Spleen (tissue), 7 donors: ENCODE measurements around the gene KCNK4.
A peak's percentile ranks its signal among the peaks of the same experiment; 100 is the strongest.

ENCODE experiments used
- CTCF ChIP-seq, 11 experiments: fragments of 200-600 bp in 7 of 11; fragments of 450-650 bp in 4 of 11; sonication (generic) in 4 of 11; IDR thresholded peaks in 8 of 11; conservative IDR thresholded peaks in 3 of 11; 1 replicate in 7 of 11; 2 replicates in 4 of 11; pipeline versions ENCODE4 v1.4.0 to v1.8.0; 2016 to 2021; ENCODE audit warnings: antibody characterized with exemption in 11 of 11, inconsistent platforms in 4 of 11, mild to moderate bottlenecking in 1 of 11
- POLR2A ChIP-seq, 3 donors: fragments of 450-650 bp; IDR thresholded peaks; one replicate each; pipeline ENCODE4 v1.5.1; 2017; ENCODE audit warnings: antibody characterized with exemption in 3 of 3, mild to moderate bottlenecking in 1 of 3
- POLR2AphosphoS5 ChIP-seq, 3 donors: sonication (generic); formaldehyde crosslinking; IDR thresholded peaks; one replicate each; pipeline ENCODE4 v1.5.1; 2017; ENCODE audit warnings: antibody characterized with exemption in 3 of 3
- donor health status: DM: no; HTN: no; CAD: no; lungs with moderate emphysema.
- donor health status: DM: no; HTN: no; CAD: no.
- donor health status: DM: no; HTN: no; CAD: no.

GRCh38 chr11:64298966-64299846 is 8.1 kb downstream of the KCNK4 start:
- TF ChIP-seq POLR2A (IDR thresholded peaks at IDR 0.05) (no peak), CTCF (IDR thresholded peaks at IDR 0.05 in 8 of 11, conservative IDR thresholded peaks at IDR 0.05 in 3 of 11) (no peak), POLR2AphosphoS5 (IDR thresholded peaks at IDR 0.05) (peak in 2 of 3 donors; percentile 38 to 58)
